NCI-H2029 (cell line): ENCODE measurements around the gene NR1D2.
"Not testable (repeated sequence)": the region's sequence is repeated elsewhere in the genome, so short reads cannot be mapped to it uniquely, and the experiment has no call there.

Experiments
- DNase-seq: peaks from one replicate; lab custom pipeline; 2025; lab: John Stamatoyannopoulos, UW

Gene NR1D2

GRCh38 chr3:24005669-24006068 lies 60.6 kb downstream of the NR1D2 start:
- no peak for DNase-seq

GRCh38 chr3:24010834-24011233 lies 65.7 kb downstream of the NR1D2 start:
- not testable (repeated sequence) for DNase-seq

- DNase-seq, result no peak
These were observed 67.6 kb downstream of the NR1D2 start for GRCh38 chr3:24012589-24013269.

GRCh38 chr3:24017305-24017704 lies 72.2 kb downstream of the NR1D2 start:
- DNase-seq, result no peak

- DNase-seq, result no peak
These were observed 73.9 kb downstream of the NR1D2 start for GRCh38 chr3:24018784-24019570.

GRCh38 chr3:24019585-24019984 lies 74.5 kb downstream of the NR1D2 start:
- no peak for DNase-seq

GRCh38 chr3:24020036-24020691 lies 75.1 kb downstream of the NR1D2 start:
- DNase-seq, result no peak

- no peak for DNase-seq
These were observed 78.1 kb downstream of the NR1D2 start for GRCh38 chr3:24023197-24023596.

GRCh38 chr3:24025805-24026204 lies 80.7 kb downstream of the NR1D2 start:
- no peak for DNase-seq

GRCh38 chr3:24026665-24027064 lies 81.6 kb downstream of the NR1D2 start:
- DNase-seq, result not testable (repeated sequence)

GRCh38 chr3:24027946-24028345 lies 82.9 kb downstream of the NR1D2 start:
- no peak for DNase-seq
